A549 (cell line): ENCODE measurements around the gene STIM1.

Experiments used
- CHD4 ChIP-seq: fragments of 200-600 bp; sonication (generic); IDR thresholded peaks from 2 replicates; pipeline ENCODE4 v1.6.1; 2016; ENCODE audit warnings: antibody characterized with exemption, mild to moderate bottlenecking, borderline replicate concordance
- CTCF ChIP-seq: fragments of >200 bp; sonication (Bioruptor Twin); formaldehyde crosslinking; IDR thresholded peaks from 3 replicates; pipeline ENCODE4 v1.5.1; 2016
- GATA3 ChIP-seq: IDR thresholded peaks from 2 replicates; pipeline ENCODE4 v1.6.1; 2012; ENCODE audit warnings: borderline replicate concordance
- HOXA7 ChIP-seq: fragments of 250-450 bp; sonication (Bioruptor Pico); IDR thresholded peaks from 2 replicates; pipeline ENCODE4 v1.5.0; 2020; ENCODE audit warnings: mild to moderate bottlenecking, moderate library complexity
- MYC ChIP-seq: IDR thresholded peaks from 2 replicates; pipeline ENCODE4 v1.6.1; 2012; ENCODE audit warnings: mild to moderate bottlenecking, inconsistent platforms, low read length, improper control_type of control experiment, borderline replicate concordance
- NPAS2 ChIP-seq: fragments of 250-450 bp; sonication (Bioruptor Pico); IDR thresholded peaks from 2 replicates; pipeline ENCODE4 v1.8.0; 2022; ENCODE audit warnings: mild to moderate bottlenecking, moderate library complexity, borderline replicate concordance
- POLR2A ChIP-seq: IDR thresholded peaks from 2 replicates; pipeline ENCODE4 v1.6.1; 2012; ENCODE audit warnings: mild to moderate bottlenecking, low read length
- RAD21 ChIP-seq, 2 experiments: fragments of >200 bp in 1 of 2; sonication (Bioruptor Twin) in 1 of 2; formaldehyde crosslinking in 1 of 2; IDR thresholded peaks in 1 of 2; conservative IDR thresholded peaks in 1 of 2; 2 replicates in 1 of 2; 3 replicates in 1 of 2; pipeline ENCODE4 v1.6.1; 2012 to 2018; ENCODE audit warnings: inconsistent platforms in 1 of 2
- RCOR1 ChIP-seq: fragments of 150-350 bp; IDR thresholded peaks from 2 replicates; pipeline ENCODE4 v1.6.1; 2014; ENCODE audit warnings: antibody characterized with exemption, low read length, low read depth

- no peak for TF ChIP-seq CTCF
- no peak for TF ChIP-seq GATA3
- no peak for TF ChIP-seq RCOR1
- TF ChIP-seq RAD21 (conservative IDR thresholded peaks at IDR 0.05 in 1 of 2, IDR thresholded peaks at IDR 0.05 in 1 of 2) = no peak
- no peak for TF ChIP-seq CHD4
- TF ChIP-seq MYC = no peak
- no peak for TF ChIP-seq POLR2A
- TF ChIP-seq NPAS2 (CRISPR knock-in tag) = no peak
- no peak for TF ChIP-seq HOXA7 (CRISPR knock-in tag)
Measured at GRCh38 chr11:3866206-3866605, 10.7 kb downstream of the STIM1 start.
